Measurements from ENCODE around the gene PGBD1.

DNA sequence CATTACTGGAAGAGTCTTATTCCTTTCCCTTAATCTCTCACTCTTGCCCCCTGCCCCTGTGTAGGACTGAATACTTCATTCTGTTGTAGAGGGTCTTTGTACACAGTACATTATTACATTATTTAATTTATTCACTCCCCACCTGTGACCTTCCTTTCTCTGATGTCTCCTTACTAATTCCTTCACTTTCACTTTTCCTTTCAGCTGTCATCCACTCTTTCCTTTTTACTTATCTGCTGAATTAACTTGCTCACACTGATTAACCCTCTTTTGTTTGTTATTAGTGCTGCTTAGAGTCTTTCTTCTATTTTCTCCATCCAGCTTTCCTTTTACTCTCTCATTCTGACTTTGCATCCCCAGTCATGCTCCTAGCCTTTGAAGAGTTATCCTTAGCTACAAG is 6.5 kb upstream of the PGBD1 start:
- TF ChIP-seq, protein P1, sequence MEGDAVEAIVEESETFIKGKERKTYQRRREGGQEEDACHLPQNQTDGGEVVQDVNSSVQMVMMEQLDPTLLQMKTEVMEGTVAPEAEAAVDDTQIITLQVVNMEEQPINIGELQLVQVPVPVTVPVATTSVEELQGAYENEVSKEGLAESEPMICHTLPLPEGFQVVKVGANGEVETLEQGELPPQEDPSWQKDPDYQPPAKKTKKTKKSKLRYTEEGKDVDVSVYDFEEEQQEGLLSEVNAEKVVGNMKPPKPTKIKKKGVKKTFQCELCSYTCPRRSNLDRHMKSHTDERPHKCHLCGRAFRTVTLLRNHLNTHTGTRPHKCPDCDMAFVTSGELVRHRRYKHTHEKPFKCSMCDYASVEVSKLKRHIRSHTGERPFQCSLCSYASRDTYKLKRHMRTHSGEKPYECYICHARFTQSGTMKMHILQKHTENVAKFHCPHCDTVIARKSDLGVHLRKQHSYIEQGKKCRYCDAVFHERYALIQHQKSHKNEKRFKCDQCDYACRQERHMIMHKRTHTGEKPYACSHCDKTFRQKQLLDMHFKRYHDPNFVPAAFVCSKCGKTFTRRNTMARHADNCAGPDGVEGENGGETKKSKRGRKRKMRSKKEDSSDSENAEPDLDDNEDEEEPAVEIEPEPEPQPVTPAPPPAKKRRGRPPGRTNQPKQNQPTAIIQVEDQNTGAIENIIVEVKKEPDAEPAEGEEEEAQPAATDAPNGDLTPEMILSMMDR (IDR thresholded peaks at IDR 0.05): no peak
- TF ChIP-seq, protein P2, sequence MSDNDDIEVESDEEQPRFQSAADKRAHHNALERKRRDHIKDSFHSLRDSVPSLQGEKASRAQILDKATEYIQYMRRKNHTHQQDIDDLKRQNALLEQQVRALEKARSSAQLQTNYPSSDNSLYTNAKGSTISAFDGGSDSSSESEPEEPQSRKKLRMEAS (IDR thresholded peaks at IDR 0.05; ENCODE audit: low read depth): no peak
- TF ChIP-seq POLR2AphosphoS5 (IDR thresholded peaks at IDR 0.05; ENCODE audit: low read depth, low read length) (no peak), RCOR1 (IDR thresholded peaks at IDR 0.05; ENCODE audit: low read length) (no peak), RFX5 (IDR thresholded peaks at IDR 0.05; ENCODE audit: low read length) (no peak), RAD21 (IDR thresholded peaks at IDR 0.05; ENCODE audit: low read length) (no peak)
- TF ChIP-seq, protein P3, sequence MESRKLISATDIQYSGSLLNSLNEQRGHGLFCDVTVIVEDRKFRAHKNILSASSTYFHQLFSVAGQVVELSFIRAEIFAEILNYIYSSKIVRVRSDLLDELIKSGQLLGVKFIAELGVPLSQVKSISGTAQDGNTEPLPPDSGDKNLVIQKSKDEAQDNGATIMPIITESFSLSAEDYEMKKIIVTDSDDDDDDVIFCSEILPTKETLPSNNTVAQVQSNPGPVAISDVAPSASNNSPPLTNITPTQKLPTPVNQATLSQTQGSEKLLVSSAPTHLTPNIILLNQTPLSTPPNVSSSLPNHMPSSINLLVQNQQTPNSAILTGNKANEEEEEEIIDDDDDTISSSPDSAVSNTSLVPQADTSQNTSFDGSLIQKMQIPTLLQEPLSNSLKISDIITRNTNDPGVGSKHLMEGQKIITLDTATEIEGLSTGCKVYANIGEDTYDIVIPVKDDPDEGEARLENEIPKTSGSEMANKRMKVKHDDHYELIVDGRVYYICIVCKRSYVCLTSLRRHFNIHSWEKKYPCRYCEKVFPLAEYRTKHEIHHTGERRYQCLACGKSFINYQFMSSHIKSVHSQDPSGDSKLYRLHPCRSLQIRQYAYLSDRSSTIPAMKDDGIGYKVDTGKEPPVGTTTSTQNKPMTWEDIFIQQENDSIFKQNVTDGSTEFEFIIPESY (IDR thresholded peaks at IDR 0.05; ENCODE audit: borderline replicate concordance, low read depth): no peak
